Thyroid gland (tissue), 4 donors: ENCODE measurements around the gene ACTN2.

Experiments
- POLR2A ChIP-seq, 2 donors: fragments of 450-650 bp; IDR thresholded peaks; one replicate each; pipeline ENCODE4 v1.6.1; 2017; ENCODE audit warnings: antibody characterized with exemption in 2 of 2, mild to moderate bottlenecking in 2 of 2, moderate library complexity in 1 of 2
- TF ChIP-seq, protein P1 (sequence below), 6 experiments: fragments of 200-600 bp in 3 of 6; fragments of 450-650 bp in 3 of 6; sonication (generic) in 3 of 6; IDR thresholded peaks; one replicate each; pipeline ENCODE4 v1.5.1; 2016 to 2019; ENCODE audit warnings: antibody characterized with exemption in 6 of 6, mild to moderate bottlenecking in 2 of 6, inconsistent platforms in 1 of 6, moderate library complexity in 1 of 6

DNA sequence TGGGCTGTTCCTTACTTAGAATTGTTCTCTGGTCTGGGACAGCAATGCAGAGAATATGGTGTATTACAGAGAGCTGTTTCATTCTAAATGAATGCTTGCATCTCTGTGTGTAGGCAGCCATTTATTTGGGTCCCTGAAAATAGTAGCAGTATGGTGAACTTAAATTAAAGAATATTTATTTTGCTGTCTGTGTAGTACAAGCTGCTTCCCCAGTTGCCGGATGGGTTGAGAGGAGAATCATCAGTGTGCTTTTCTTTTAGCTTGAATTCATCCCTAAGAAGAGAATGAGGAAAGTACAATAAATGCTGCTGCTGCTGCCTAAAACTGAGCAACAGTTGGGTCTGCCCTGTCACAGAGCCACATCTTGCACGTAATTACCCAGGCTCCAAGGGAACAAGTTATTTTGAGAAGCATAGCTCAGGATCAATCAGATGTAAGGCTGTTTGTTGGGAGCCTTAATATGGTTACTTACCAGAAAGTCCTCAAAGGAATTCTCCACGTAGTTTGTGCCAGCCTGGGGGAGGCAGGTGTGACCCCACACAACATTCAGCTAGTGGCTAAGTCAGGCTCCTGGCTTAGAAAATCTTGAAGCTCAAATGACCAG lies 16.6 kb downstream of the ACTN2 start:
- TF ChIP-seq, protein P1, sequence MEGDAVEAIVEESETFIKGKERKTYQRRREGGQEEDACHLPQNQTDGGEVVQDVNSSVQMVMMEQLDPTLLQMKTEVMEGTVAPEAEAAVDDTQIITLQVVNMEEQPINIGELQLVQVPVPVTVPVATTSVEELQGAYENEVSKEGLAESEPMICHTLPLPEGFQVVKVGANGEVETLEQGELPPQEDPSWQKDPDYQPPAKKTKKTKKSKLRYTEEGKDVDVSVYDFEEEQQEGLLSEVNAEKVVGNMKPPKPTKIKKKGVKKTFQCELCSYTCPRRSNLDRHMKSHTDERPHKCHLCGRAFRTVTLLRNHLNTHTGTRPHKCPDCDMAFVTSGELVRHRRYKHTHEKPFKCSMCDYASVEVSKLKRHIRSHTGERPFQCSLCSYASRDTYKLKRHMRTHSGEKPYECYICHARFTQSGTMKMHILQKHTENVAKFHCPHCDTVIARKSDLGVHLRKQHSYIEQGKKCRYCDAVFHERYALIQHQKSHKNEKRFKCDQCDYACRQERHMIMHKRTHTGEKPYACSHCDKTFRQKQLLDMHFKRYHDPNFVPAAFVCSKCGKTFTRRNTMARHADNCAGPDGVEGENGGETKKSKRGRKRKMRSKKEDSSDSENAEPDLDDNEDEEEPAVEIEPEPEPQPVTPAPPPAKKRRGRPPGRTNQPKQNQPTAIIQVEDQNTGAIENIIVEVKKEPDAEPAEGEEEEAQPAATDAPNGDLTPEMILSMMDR (IDR thresholded peaks at IDR 0.05): no peak
- TF ChIP-seq POLR2A (IDR thresholded peaks at IDR 0.05): no peak
